Measurements from ENCODE around the gene LACRT.

LACRT gene

DNA sequence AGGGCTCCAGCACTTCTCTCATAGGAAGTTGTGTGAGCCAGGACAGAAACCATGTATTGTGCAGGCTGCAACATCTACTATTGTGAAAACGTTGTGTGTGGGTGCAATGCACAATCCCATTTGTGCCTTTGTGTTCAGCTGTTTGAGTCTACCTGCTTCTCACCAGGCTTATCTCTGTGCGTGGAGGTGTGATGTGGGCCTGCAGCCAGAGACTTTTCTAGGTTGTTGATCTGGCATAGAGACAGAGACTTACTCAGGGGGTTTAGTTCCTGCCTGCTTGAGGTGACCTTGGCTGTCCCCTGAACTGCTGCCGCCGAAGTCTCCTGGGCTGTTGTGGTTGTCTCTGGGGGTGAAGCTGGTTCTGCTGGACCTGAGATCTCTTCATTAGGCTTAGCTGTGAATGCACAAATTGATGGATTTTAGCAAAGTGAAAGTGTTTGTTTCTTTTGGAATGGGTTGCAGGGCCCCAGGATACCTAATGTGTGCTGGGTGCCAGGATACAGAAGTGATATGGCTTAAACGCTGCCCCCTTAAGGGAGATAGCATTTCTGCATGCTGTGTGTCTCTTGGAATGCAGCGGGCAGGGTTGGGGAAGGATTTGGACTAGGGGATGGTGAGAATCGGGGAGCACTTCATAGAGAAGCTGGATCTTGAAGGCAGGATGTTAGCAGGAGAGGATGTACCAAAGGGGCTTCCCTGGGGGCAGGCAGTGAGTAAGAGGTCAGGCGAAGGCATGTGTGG lies 2.5 kb downstream of the LACRT start:
- no peak for DNase-seq

DNA sequence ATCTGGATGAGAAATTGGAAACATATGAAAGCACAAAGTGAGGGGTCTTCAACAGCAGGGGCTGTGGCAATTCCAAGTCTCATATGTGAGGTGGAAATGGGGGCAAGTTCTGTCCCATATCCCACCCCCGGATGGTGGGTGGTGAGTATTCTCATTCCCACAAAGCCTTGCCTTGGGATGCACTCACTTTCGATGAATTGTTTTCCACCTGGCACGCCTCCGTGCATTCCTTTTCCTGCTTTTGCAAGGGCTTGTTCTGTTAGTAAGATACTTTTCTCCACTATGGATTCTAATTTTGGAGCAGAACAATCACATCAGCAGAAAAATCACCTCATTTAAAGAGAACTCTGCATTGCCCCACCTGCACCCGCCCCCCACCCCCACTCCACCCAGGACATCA lies 3.1 kb downstream of the LACRT start:
- DNase-seq = no peak

DNA sequence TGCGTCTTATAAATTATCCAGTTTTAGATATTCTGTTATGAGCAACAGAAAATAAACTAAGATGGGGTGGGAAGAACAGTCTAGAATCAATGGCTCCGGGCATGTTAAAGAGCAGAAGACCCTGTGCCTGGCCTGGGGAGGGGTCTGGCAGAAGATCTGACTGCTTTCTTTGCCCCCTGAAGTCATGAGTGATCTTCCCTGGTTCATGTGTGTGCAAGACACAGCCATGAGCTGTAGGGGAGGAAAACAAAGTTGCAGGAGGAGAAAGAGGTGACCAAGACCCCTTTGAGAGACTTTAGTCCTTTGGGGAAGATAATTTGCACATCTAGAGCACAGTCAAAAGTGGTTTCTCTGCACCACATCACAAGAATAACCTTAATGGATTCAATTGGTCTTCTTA lies 4.8 kb downstream of the LACRT start:
- no peak for DNase-seq

DNA sequence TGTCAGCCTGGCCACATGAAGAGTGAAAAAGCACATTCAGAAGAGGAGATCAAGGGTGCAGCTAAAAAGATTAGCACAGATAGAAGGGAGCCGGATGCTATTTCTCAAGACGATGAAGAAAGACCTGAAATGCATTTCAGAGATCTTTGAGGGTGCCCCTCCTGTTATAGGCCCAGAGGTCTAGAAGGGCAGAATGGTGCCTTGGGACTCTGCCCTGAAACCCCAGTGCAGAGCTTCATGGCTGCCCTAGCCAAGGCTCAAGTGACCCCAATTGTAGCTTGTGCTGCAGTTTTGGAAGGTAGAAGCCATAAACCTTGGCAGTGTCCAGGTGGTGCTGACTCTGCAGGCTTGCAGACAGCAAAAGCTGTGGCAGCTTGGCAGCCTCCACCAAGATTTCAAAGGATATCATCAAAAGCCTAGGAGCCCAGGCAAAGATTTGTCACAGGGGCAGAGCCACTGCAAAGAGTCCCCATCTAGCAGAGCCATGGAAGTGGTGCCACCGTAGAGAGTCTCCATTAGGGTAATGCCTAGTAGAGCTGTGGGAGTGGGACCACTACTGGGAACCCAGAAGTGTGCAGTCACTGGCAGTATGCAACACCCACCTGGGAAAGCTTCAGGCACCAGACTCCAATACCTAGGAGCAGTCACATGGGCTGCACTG lies 6.4 kb downstream of the LACRT start:
- DNase-seq = no peak

DNA sequence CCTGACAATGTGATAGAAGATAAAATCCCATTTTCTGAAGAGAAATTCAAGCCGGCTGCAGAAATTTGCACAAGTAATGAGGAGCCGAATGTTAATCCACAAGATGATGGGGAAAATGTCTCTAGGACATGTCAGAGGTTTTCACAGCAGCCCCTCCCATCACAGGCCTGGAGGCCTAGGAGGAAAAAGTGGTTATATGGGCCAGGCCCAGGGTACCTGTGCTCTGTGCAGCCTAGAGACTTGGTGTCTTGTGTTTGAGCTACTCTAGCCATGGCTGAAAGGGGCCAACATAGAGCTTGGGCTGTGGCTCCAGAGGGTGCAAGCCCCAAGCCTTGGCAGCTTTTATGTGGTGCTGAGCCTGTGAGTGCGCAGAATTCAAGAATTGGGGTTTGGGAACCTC lies 7.4 kb downstream of the LACRT start:
- DNase-seq = no peak

DNA sequence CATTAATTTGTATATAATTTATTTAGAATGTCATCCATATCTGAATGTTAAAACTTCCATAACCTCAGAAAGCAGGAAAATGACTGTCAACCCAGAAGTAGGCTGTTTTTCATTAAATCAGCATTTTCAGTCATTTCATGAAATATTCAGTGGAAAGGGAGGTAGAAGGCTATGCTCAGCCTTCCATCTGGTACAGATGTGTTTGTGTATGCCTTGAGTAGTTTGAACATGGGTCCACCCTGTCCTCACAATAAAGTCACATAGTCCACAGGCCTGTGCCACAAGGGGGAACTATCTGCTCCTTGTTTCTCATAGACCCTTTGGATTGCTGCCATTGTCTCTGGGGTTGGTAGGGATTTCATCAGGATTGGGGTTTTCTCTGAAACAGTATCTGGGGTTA lies 9.1 kb downstream of the LACRT start:
- peak; percentile 4 for DNase-seq

DNA sequence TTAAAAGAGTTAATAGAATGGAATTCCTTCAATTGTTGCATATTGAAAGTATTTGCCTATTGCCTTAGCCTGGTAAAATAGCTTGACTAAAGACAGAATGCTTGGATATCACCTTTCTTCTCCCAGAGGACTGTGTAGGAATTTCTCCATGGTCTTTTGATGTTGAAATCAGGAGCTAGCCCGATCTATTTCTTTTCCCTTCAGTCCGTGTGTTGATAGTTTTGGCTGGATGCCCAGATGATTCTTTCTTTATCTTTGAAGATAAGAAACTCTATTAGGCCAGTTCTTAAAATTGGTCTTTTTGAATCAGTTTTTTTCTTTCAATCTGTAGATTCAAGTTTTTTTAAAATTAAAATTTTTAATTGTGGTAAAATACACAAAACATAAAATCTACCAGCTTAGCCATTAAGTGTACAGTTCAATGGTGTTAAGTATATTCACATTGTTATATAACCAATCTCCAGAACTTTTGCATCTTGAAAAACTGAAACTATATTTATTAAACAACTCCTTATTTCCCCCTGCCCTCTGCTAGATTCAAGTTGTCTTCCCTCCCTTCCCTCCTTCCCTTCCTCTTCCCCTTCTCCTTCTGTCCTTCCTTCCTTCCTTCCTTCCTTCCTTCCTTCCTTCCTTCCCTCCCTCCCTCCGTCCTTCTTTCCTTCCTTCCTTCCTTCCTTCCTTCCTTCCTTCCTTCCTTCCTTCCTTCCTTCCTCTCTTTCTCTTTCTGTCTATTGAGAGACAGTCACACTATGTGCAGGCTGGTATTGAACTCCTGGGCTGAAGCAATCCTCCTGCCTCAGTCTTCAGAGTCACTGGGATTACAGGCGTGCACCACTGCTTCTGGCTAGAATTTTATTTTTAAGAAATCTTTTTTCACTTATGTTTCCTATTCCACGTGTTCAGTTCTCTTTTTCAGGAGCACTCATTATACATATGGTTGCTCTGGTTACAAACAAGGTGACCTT lies 10.1 kb downstream of the LACRT start:
- DNase-seq = no peak

DNA sequence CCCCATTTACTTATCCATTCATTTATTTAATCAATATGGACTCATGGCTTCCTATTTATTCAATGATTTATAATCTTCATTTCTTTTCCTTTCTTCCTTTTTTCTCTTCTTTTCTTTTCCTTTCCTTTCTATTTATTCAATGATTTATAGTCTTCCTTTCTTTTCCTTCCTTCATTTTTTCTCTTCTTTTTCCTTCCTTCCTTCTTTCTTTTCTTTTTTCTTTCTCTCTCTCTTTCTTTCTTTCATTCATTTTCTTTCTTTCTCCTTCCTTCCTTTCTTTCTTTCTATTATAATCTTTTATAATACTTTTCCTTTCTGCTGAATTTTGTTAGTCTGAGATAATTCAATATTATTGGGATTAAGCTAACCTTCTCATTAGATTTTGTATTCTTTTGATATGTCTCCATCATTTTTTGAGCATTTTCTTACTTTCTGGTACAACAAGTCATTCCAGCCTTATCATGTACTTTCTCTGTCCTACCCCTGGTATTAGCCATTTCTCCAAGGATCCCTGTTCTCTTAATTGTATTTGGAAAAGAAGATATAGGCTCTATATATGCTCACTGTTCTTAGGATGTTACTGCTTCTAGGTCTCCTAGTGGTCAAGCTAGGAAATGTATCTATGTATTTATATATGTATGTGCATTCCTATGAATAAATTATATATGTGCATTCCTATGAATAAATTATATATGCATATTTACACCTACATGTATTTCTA lies 12.1 kb downstream of the LACRT start:
- DNase-seq = peak; percentile 33

DNA sequence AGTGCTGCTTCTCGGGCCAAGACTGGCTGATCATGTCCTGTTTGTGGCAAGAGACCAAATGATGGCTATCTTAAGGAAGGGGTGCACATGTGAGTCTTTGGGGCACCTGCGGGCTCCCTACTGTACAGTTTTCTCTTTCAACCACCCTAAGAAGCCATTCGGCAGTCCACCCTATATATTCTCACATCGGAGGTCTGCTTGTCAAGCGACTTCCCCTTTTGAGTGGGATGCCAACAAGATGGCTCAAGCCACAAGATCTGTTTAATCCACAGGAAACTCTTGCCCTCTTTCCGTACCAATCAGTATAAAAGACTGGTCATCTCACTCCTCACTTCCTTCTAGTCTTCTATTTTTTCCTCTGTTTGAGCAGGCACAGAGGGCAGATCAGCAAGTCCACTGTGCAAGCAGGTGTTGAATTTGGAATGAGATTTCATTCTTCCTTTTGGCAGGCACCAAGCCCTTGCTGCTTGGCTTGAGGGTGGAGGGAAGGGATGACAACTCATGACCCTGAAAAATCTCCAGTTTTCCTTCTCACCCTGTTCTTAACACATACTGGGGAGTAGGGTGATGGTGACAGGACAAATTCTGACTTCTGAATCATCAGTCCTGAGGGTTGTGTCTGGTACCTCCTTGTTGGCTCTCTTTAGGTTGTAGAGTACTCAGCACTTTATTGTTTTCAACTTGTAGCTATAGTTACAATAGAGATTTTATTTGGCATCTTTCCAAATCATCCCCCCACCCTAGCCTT lies 17.6 kb downstream of the LACRT start:
- peak; percentile 97 for DNase-seq

DNA sequence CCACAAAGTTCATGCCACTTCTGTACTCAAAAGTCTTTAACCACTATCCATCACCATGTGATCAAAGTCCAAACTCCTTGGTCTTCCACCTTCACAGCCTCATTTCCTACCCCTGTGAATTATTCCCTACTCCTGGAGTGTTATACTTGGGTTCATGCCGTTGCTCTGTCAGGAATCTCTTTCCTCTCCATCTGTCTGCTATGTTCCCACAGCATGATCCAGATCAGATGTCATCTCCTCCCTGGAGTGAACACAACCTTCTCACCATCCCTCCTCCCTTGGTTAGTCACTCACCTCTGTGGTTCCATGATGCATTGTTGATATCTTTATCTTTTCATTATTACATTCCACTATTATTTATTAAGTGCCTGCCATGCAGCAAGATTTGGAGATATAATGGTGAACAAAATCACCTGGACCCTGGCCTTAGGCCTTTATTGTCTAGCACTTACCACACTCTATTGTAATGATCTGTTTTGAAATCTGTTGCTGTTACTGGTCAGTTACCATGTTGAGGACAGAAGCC lies 22.4 kb downstream of the LACRT start:
- no peak for DNase-seq

DNA sequence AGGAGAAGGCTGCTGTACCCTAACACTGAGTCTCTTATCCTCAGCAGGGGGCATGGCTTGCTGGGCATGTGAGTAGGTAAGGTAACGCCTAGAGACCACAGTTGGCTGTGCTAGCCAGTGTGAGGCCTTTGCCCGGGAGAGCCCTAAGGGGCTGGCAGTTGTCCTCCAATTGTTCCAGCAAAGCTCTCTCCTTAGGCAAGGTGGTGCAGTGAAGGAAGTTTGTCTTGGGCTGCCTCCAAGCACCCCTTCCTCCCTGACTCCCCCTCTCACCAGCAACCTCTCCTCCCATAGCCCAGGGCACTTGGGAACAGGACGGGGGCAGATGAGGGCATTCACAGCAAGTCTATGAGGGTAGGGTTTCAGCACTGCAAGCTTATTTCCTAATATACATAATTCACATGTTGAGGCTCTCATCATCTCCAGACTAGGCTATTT lies 23.0 kb downstream of the LACRT start:
- DNase-seq = no peak

DNA sequence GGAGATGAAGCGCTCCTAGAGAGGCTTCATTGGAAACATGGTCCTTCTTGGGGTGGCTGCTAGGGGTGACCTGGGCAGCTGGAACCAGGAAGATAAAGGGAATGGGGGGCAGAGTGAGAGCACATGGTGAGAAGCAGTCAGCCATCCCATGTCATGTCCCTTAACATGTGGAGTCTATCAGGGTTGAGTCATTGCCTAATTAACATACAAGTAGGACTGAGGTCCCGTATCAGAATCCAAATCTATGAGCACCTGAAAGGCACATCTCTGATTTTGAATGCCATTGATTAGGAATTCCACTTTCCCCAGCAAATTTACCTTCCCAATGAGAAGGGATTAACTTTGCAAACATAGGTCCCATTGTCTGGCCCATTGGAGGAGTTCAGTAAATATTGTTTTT lies 25.9 kb downstream of the LACRT start:
- DNase-seq = no peak

DNA sequence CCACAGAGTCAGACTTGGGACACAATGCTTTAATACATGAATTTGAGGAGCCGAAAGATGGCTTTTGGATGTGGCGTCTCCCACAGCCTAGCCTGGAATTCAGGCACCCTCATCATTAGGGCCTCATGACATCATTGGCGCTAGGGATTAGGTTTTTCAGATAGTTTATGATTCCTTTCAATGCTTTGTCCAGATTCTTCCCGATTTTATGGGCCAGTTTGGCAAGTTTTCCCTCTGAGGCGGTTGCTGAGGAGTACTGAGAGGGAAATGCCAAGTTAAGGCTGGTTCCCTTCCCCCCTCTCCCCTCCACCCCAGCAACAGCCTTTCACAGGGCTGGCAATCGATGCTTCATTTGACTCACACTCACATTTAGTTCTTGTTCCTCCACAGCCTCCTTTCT lies 26.5 kb downstream of the LACRT start:
- no peak for DNase-seq

DNA sequence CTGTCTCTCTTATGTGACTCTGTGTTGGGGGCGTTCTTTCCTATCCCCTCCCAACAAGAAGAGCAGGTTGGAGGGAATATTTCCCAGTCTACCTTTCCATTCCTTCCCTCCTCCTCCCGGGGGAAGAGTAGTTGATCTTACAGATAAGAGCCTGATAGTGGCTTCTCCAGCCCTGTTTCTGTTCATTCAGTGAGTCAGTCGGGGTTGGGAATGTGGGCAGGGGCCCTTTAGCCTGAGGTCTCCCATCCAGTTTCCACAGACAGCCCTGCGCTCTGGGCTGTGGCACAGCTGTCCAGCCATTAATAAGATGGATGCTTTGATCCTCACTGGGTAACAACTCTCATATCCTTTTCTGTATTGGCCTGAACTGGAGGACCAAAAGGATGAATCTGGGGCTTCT lies 28.1 kb downstream of the LACRT start:
- no peak for DNase-seq

DNA sequence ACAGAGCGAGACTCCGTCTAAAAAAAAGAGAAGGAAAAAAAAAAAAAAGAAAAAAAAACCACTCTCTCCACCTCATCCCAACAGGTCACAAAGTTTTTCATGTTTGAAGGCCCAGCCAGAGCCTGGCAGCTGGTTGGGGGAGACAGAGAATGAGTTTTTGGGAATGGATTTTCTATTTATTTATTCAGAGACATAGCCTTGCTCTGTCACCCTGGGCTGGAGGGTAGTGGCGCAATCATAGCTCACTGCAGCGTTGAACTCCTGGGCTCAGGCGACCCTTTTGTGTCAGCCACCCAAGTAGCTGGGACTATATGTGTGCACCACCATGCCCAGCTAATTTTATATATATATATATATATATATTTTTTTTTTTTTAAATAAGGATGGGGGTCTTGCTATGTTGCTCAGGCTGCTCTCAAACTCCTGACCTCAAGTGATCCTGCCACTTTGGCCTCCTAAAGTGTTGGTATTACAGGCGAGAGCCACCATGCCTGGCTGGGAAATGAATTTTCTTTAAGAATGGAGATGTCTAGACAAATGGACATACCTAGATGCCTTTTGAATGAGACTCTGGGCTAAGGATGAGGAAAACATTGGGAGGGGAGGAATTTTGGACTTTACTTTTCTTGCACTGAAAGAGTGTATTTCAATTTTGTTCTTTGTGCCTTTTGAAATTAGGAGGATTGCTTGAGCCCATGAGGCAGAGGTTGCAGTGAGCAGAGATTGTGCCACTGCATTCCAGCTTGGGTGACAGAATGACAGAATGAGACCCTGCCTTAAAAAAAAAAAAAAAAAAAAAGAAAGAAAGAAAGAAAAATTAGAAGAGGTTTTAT lies 29.3 kb downstream of the LACRT start:
- peak; percentile 13 for DNase-seq

DNA sequence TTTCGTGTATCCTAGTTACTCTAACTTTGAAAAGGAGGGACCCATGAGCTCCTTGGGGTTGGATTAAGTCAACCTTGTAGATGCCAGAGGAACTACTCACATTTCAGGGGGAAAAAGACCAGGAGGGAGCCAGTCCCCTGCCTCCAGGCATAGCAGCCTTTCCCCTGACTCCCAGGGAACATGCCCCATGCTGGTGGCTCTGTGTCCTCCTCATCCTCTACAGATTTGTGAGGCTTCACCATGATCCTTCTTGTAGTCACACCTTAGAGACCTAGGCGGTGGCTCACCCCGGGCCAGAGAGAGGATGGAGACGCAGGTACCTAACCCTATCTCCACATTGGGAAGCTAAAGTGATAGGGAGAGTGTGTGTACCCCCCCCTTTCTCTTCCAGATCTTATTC lies 30.3 kb downstream of the LACRT start:
- DNase-seq = no peak

DNA sequence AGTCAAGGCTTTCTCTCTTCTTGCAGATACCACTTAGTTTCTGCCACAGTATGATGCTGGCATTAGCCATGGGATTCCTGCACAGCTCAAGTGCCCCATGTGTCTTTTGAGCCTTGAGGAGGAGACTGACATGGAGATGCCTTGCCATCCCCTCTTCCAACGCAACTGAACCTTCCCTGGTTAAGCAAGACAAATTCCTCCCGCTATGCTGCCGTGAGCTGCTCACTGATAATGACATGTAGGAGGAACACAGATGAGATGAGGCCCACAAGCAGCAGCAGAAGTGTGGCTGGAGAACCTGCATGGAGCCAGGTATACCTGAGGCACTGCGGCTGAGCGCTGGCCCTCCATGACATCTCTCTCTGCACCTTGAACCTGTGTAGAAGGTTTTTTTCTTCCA lies 30.8 kb downstream of the LACRT start:
- DNase-seq = no peak

DNA sequence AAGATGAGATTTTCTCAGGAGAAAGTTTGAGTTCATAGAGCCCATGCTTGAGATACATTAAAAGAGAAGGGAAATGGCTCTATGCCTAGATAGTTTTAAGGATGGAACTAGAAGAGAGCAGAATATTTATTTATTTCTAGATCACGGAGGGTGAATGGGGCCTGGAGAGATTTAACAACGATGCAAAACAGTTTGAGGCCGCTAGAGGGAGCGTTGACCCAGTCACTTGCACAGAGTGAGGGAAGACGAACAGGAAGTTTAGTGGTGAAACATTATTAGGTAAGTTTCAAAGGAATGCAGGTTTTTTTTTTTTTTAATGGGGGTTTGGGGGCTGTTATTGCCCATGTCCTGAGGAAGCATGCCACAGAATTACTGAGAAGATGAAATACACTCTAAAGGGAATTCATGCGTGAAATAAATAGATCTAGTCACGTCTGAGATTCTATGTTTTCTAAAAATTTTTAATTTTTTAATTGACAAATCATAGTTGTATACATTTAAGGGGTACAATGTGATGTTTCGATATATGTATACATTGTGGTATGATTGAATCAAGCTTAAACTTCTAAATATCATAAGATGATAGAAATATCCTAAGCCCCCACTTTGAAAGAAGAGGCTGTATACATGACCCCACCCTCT lies 31.4 kb downstream of the LACRT start:
- DNase-seq = peak; percentile 66

DNA sequence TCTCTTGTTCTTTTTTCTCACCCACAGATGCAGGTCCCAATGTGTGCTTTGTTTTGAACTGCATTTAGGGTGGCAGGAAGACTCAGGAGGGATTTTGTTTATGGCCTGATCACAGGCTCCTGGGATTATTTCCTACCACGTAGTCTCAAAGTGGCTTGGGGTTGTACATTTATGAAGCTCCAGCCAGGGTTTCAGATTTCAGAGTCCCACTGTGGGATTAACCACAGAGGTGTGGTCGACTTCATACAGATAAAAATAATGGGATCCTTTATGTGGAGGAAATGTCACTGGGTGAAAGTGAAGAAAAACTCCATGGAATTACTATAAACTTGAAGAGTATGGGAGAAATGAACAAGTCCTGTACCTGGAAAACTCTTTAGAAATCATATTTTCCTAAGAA lies 32.0 kb downstream of the LACRT start:
- DNase-seq = no peak

DNA sequence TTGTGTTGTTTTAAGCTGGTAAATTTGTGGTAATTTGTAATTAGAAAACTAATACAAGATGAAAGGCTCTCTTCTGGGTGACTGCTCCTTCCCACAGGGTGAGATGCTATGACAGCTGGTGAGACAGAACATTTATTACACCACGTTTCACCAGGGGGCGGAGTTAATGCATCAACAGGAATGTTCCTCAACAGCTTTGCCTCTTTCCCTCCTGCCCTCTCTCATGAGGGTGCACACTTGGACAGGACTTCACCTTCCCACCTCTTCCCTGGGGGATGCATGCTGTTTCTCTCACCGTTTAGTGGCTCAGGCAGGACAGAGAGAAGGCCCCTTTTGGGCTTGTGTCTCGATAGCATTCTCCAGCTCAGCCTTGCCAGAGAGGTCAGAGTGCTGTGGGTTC lies 32.9 kb downstream of the LACRT start:
- DNase-seq = peak; percentile 13

All from MV-4-11 (cell line).